GM19455 (cell line): ENCODE results near the gene BOLA1.
"Not testable (repeated sequence)": the region's sequence is repeated elsewhere in the genome, so short reads cannot be mapped to it uniquely, and the experiment has no call there.

Experiments used
- ATAC-seq: cut with Tn5 transposase; IDR thresholded peaks from one replicate; pipeline ENCODE4 v1.9.1; 2021; ENCODE audit not compliant: unreplicated experiment

Gene BOLA1

GRCh38 chr1:149928401-149928724 is 29.0 kb downstream of the BOLA1 start:
- ATAC-seq: no peak

- no peak for ATAC-seq
Observed at GRCh38 chr1:149929856-149930255, 30.5 kb downstream of the BOLA1 start.

DNA sequence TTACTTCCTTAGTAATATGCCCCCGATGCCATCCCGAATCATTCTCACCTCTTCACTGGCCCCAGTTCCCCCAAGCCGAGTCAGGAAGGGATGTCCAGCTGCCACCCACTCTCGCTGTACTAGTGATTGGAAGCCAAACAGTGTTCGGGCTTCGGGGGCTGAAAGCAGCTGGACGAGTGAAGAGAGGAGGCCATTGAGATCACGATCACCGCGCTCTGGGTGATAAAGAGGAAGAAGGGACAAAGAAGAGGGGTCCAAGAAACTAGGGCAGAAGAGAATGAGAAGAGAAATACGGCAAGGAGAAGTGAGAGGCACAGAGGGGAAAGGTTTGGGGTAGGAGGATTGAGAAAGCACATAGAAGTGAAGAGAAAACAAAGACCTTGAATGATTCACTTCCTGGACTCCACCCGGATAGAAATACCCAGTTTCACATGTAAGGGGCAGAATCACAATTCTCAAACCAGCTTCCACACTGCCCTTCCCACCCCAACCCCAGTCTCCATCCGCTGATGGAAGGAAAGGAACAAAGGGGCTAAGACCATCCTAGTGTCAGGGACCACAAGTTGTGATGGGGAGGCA is 31.9 kb downstream of the BOLA1 start:
- no peak for ATAC-seq

DNA sequence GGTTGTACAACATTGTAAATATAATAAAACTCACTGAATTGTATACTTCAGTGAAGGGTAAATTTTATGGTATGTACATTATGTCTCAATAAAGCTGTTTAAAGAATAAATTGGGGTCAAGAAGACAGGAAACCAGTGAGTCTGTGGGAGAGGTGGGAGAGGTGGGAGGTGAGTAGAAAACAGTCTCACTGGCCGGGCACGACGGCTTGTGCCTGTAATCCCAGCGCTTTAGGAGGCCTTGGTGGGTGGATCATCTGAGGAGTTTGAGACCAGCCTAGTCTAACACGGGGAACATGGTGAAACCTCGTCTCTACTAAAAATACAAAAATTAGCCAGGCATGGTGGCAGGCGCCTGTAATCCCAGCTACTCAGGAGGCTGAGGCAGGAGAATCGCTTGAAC is 33.1 kb downstream of the BOLA1 start:
- ATAC-seq: no peak

DNA sequence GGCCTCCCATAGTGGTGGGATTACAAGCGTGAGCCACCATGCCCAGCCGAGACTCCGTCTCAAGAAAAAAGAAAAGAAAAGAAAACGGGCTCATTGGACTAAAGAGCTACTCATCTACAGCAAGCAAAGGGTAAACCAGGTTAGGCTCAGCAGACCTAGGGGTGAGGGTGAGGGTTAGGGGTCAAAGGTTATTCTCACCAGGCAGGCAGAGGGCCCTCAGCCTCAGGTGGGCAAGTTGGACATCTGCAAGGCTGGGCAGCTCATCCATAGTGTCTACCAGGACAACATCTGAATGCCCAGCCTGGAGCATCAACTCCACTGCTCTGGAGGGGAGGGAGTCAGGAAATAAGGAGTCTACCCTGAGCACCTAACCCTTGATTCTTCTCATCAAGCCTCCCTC is 33.8 kb downstream of the BOLA1 start:
- ATAC-seq: no peak

DNA sequence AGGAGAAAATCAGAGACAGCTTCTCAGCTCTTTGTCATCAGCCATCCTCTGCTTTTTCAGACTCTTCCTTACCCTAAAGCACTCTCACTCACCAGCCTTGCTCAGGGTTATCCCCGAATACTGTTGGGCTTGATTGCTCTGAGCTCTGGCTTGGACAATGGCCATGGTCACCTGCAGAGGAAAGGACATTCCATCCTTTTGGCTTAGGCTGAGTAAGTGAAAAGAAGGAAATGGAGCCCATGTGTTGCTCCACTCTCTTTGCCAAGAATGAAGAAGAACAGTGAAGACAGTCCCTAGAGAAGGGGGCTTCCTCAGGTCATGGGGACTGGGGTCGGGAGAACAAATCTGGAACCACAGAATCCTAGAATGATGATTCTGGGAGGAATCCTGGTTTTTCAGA is 35.0 kb downstream of the BOLA1 start:
- no peak for ATAC-seq

GRCh38 chr1:149936170-149936991 is 37.0 kb downstream of the BOLA1 start, which contains the start of gene MTMR11:
TSS of gene MTMR11 (minus strand) at chr1:149936879. CDS start at chr1:149936647, 232 bp downstream.
- ATAC-seq: no peak

GRCh38 chr1:149936992-149937705 is 37.8 kb downstream of the BOLA1 start:
- ATAC-seq: no peak

- ATAC-seq: no peak
Observed at GRCh38 chr1:149937759-149938158, 38.4 kb downstream of the BOLA1 start.

GRCh38 chr1:149938668-149939003 is 39.3 kb downstream of the BOLA1 start:
- ATAC-seq: not testable (repeated sequence)

DNA sequence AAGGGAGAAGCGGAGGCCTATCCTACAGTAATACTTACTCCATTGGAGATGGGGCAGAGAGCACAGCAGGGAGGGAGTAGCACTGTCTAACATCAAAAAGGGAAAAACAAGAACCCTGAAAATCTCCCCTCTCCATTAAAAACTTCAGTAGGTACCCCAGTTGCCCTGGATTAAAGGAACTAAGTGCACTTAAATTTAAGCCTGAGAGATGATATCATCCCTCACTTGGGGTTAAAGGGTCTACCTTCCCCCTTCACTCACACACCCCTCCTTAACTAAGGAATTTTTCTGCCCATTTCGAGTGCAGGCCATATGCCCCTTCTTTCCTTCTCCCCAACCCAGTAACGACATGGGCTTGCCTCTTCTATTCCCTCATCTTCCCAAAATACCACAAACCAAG is 41.1 kb downstream of the BOLA1 start:
- no peak for ATAC-seq

DNA sequence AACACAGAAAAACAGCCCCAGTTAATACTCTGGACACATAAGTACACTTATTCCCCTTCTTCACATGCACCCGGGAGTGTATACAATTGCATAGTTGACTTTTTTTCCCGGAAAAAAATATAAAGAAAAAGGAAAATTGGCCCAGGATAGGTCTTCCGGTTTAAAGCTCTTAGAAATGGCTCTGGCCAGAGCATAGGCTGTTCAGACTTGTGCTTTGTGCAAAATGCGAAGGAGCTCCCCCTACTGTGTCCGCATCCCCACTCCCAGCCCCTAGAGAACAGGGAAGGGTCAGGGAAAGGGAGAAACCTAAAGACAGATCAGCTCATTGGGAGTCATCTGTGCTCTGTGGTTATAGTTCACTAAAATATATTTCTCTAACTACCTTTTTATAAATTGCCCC is 42.8 kb downstream of the BOLA1 start:
- ATAC-seq: no peak

- no peak for ATAC-seq
Observed at GRCh38 chr1:149942885-149943284, 43.5 kb downstream of the BOLA1 start.

DNA sequence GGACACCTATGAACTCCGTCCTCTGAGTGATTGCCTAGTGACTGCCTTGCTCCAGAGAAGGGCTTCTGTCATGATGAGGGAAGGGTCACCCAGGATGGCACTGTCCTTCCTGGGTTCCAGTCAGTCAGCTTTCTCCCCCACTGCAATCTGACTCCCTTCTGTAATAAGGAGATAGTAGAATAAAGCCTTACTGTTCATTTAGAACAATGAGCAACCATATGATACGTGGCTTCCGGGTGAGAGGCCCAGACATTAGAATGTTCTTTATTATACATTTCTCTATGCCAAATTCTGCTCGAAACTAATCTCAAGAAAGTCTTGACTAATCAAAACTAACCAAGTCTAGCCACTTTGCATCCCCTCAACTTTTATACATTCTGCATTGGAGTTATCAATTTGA is 45.8 kb downstream of the BOLA1 start:
- ATAC-seq: no peak

GRCh38 chr1:149949911-149950310 is 50.5 kb downstream of the BOLA1 start:
- no peak for ATAC-seq
